ENCODE results near the gene KCTD21. TPM values are rescaled to one million over a fixed set of nuclear protein-coding genes. Genes with fewer than 3 reads are reported as not detected.

KCTD21 gene
- total RNA-seq, 1 donor from 2014 or later = 3.7 TPM

GRCh38 chr11:78145511-78146025 lies 42.9 kb downstream of the KCTD21 start:
- Histone ChIP-seq H3K27me3 (ENCODE audit: control insufficient read depth, insufficient read depth, low read length) (no peaks in the 10 kb centered on the region), H3K4me3 (ENCODE audit: low read depth, low read length) (no peak overlapping the region), H3K36me3 (ENCODE audit: control insufficient read depth, insufficient read depth, low read length) (no peaks in the 10 kb centered on the region)
- FAIRE-seq (no peak), DNase-seq (ENCODE audit: low read depth) (no peak)
- TF ChIP-seq, protein P1, sequence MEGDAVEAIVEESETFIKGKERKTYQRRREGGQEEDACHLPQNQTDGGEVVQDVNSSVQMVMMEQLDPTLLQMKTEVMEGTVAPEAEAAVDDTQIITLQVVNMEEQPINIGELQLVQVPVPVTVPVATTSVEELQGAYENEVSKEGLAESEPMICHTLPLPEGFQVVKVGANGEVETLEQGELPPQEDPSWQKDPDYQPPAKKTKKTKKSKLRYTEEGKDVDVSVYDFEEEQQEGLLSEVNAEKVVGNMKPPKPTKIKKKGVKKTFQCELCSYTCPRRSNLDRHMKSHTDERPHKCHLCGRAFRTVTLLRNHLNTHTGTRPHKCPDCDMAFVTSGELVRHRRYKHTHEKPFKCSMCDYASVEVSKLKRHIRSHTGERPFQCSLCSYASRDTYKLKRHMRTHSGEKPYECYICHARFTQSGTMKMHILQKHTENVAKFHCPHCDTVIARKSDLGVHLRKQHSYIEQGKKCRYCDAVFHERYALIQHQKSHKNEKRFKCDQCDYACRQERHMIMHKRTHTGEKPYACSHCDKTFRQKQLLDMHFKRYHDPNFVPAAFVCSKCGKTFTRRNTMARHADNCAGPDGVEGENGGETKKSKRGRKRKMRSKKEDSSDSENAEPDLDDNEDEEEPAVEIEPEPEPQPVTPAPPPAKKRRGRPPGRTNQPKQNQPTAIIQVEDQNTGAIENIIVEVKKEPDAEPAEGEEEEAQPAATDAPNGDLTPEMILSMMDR (IDR thresholded peaks at IDR 0.05; ENCODE audit: insufficient read depth, low read length, severe bottlenecking) = no peak

GRCh38 chr11:78140392-78141077 lies 47.9 kb downstream of the KCTD21 start:
- TF ChIP-seq, protein P1 (IDR thresholded peaks at IDR 0.05; ENCODE audit: insufficient read depth, low read length, severe bottlenecking) = no peak
- DNase-seq (ENCODE audit: low read depth) (no peak), FAIRE-seq (no peak)
- Histone ChIP-seq H3K36me3 (ENCODE audit: control insufficient read depth, insufficient read depth, low read length) (no peaks in the 10 kb centered on the region), H3K27me3 (ENCODE audit: control insufficient read depth, insufficient read depth, low read length) (no peaks in the 10 kb centered on the region), H3K4me3 (ENCODE audit: low read depth, low read length) (peak overlapping the region; percentile 62)

GRCh38 chr11:78139422-78140391 lies 48.7 kb downstream of the KCTD21 start, which contains the start of gene ALG8:
Gene ALG8, minus strand, starts transcription at chr11:78139626. Its CDS starts 38 bp downstream, at chr11:78139588.
- DNase-seq (ENCODE audit: low read depth) (peak; percentile 95), FAIRE-seq (no peak)
- H3K36me3 ChIP-seq (ENCODE audit: control insufficient read depth, insufficient read depth, low read length) = no peaks in the 10 kb centered on the region
- TF ChIP-seq, protein P1 (IDR thresholded peaks at IDR 0.05; ENCODE audit: insufficient read depth, low read length, severe bottlenecking) = no peak
- H3K4me3 ChIP-seq (ENCODE audit: low read depth, low read length) = peak within 1 kb of the TSS; percentile 62
- H3K27me3 ChIP-seq (ENCODE audit: control insufficient read depth, insufficient read depth, low read length) = no peaks in the 10 kb centered on the region

DNA sequence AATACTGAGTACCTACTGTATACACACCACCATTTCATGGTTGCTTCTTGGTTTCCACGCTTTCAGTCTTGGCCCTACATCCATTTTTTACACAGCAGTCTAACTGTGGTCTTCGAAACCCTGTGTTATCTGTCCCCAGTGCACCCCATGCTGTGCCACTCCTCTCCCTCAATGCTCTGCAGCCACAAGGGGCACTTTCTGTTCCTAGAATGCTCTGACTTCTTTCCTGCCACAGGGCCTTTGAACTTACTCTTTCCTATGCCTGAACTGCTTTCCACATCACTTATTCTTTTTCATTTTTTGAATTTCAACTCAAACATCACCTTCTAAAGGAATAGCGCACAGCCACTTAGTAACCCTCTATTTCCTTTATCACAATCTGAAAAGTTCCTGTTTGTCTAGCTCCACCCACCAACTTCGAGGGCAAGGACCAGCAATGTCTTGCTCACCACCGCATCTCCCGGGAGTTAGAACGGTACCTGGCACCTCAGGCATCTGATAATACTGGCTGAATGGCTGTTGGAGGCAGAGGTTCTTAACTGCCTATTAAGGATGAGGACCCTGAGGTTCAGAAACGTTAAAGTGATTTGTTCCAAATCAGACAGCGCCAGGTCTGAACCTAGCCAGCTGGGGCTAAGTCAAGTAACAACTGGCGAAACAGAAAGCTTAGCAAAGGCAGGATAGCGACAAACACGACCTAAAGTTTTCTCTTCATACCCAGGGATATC lies 49.6 kb downstream of the KCTD21 start:
- TF ChIP-seq, protein P1 (IDR thresholded peaks at IDR 0.05; ENCODE audit: insufficient read depth, low read length, severe bottlenecking) = no peak
- Histone ChIP-seq H3K36me3 (ENCODE audit: control insufficient read depth, insufficient read depth, low read length) (no peaks in the 10 kb centered on the region), H3K27me3 (ENCODE audit: control insufficient read depth, insufficient read depth, low read length) (no peaks in the 10 kb centered on the region), H3K4me3 (ENCODE audit: low read depth, low read length) (peak overlapping the region; percentile 62)
- FAIRE-seq (no peak), DNase-seq (ENCODE audit: low read depth) (peak; percentile 63)

DNA sequence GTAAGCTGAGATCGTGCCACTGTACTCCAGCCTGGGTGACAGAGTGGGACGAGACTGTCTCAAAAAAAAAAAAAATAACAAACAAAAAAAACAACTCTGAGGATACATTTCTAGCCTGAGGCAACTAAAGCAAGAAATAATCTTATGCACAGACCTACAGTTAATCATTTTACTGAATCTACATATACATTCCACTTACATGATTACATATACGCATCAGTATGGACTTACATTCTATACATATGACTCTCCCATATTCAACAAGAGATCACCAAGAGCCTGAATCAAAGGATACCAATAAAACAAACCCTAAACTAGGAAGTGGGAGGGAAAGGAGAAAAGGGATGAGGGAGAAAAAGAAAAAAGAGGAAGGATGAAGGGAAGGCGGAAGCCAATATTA lies 50.1 kb downstream of the KCTD21 start:
- H3K27me3 ChIP-seq (ENCODE audit: control insufficient read depth, insufficient read depth, low read length) = no peaks in the 10 kb centered on the region
- H3K4me3 ChIP-seq (ENCODE audit: low read depth, low read length) = no peak overlapping the region
- TF ChIP-seq, protein P1 (IDR thresholded peaks at IDR 0.05; ENCODE audit: insufficient read depth, low read length, severe bottlenecking) = no peak
- no peak for FAIRE-seq
- H3K36me3 ChIP-seq (ENCODE audit: control insufficient read depth, insufficient read depth, low read length) = no peaks in the 10 kb centered on the region
- DNase-seq (ENCODE audit: low read depth) = peak; percentile 12
